Measurements from ENCODE around the gene SPATC1L.

DNA sequence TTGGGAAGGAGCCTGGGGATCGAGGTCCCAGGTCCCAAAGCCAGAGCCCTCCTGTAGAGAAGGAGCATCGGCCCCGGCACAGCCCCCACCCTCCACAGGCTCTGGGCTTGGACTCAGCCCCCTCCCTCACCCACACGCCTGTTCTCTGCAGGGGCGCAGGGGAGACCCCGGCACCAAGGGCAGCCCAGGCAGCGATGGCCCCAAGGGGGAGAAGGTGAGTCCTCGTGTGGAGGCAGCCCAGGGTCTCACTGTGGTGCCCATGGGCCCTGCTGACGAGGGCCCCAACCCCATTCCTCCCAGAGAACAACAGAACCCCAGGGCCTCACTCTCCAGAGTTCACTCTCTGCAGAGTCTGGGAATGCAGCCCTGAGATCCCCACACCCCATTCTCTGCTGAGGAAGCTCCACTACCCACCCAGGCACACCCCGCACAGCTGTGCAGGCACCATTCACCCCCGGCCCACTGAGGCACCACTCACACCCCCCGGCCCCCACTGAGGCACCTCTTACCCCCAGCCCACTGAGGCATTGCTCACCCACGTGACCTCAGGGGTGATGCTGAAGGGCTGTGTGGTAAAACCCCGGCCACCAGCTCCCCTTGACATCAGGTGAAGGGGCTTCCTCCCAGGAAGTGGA, 64.5 kb downstream of the SPATC1L start:
- no peak for TF ChIP-seq ZNF274 (IDR thresholded peaks at IDR 0.05; ENCODE audit: low read depth, low read length)
- TF ChIP-seq SUZ12 (IDR thresholded peaks at IDR 0.05; ENCODE audit: extremely low read depth, insufficient read depth, insufficient read length), result no peak
